Tibial nerve (tissue), 4 donors: ENCODE results near the gene NUP88. TPM values are rescaled to one million over a fixed set of nuclear protein-coding genes. Genes with fewer than 3 reads are reported as not detected.

Experiments
- DNase-seq, 2 donors: peaks; one replicate each; pipeline ENCODE4 v3.0.0-alpha.2; 2019; ENCODE audit warnings: low spot score in 2 of 2
- H3K27ac ChIP-seq, 4 donors: fragments of 200-600 bp; sonication (generic) in 3 of 4; one replicate each; pipeline ENCODE4 v1.5.1; 2017 to 2019; ENCODE audit warnings: mild to moderate bottlenecking in 1 of 4
- H3K27me3 ChIP-seq, 2 donors: fragments of 200-600 bp; sonication (generic) in 1 of 2; one replicate each; pipeline versions ENCODE4 v1.5.1 to v1.6.0; 2017 to 2019
- H3K36me3 ChIP-seq, 3 donors: fragments of 200-600 bp; sonication (generic); one replicate each; pipeline ENCODE4 v1.5.1; 2018 to 2019
- H3K4me1 ChIP-seq, 4 donors: fragments of 200-600 bp; sonication (generic) in 3 of 4; one replicate each; pipeline ENCODE4 v1.5.1; 2017 to 2019
- H3K4me3 ChIP-seq, 4 donors: fragments of 200-600 bp; sonication (generic) in 3 of 4; one replicate each; pipeline ENCODE4 v1.5.1; 2017 to 2019; ENCODE audit warnings: mild to moderate bottlenecking in 1 of 4, moderate library complexity in 1 of 4
- H3K9me3 ChIP-seq, 4 donors: fragments of 200-600 bp; sonication (generic) in 3 of 4; one replicate each; pipeline ENCODE4 v1.5.1; 2017 to 2019
- EP300 ChIP-seq, 2 donors: sonication (generic); formaldehyde crosslinking; IDR thresholded peaks; one replicate each; pipeline ENCODE4 v1.6.1; 2017; ENCODE audit warnings: antibody characterized with exemption in 2 of 2, mild to moderate bottlenecking in 1 of 2
- POLR2A ChIP-seq, 2 donors: fragments of 450-650 bp; IDR thresholded peaks; one replicate each; pipeline ENCODE4 v1.6.1; 2017; ENCODE audit warnings: antibody characterized with exemption in 2 of 2, mild to moderate bottlenecking in 2 of 2, moderate library complexity in 2 of 2
- WGBS, 2 donors: methylation state at CpG; one replicate each; pipeline ENCODE4 v1.1.5; 2018; 5-methylcytosine and 5-hydroxymethylcytosine counted together
- total RNA-seq, 4 donors: library from RNA; depleted of rRNA; stranded (reverse); fragments of >200 nt; gene quantifications; one replicate each; pipeline ENCODE4 v1.1.0, GENCODE V29; 2016
- TF ChIP-seq, protein P1 (sequence below), 5 experiments: fragments of 200-600 bp in 3 of 5; fragments of 450-650 bp in 2 of 5; sonication (generic) in 3 of 5; IDR thresholded peaks; one replicate each; pipeline ENCODE4 v1.5.1; 2016 to 2019; ENCODE audit warnings: antibody characterized with exemption in 5 of 5, mild to moderate bottlenecking in 3 of 5, moderate library complexity in 2 of 5

Gene NUP88
- total RNA-seq, 4 donors from 2014 or later: 56.2 to 91.5 (median 75.2) TPM

- Histone ChIP-seq H3K36me3 (peaks cover 0 to 46% (median 0%) of the 10 kb centered on the region in 3 donors), H3K9me3 (no peaks in the 10 kb centered on the region), H3K27ac (peak overlapping the region; percentile 49 to 96 (median 90)), H3K4me3 (peak overlapping the region; percentile 78 to 97 (median 90)), H3K4me1 (peaks cover 0 to 46% (median 26%) of the 10 kb centered on the region in 4 donors), H3K27me3 (no peaks in the 10 kb centered on the region)
- TF ChIP-seq POLR2A (IDR thresholded peaks at IDR 0.05) (no peak), EP300 (IDR thresholded peaks at IDR 0.05) (no peak)
- TF ChIP-seq, protein P1, sequence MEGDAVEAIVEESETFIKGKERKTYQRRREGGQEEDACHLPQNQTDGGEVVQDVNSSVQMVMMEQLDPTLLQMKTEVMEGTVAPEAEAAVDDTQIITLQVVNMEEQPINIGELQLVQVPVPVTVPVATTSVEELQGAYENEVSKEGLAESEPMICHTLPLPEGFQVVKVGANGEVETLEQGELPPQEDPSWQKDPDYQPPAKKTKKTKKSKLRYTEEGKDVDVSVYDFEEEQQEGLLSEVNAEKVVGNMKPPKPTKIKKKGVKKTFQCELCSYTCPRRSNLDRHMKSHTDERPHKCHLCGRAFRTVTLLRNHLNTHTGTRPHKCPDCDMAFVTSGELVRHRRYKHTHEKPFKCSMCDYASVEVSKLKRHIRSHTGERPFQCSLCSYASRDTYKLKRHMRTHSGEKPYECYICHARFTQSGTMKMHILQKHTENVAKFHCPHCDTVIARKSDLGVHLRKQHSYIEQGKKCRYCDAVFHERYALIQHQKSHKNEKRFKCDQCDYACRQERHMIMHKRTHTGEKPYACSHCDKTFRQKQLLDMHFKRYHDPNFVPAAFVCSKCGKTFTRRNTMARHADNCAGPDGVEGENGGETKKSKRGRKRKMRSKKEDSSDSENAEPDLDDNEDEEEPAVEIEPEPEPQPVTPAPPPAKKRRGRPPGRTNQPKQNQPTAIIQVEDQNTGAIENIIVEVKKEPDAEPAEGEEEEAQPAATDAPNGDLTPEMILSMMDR (IDR thresholded peaks at IDR 0.05): no peak
- WGBS, 2 donors: 0 to 1% methylated on average over 26 of the region's 26 CpGs
- peak in 1 of 2 donors; percentile 11 for DNase-seq
These were observed 555 bp downstream of the NUP88 start for GRCh38 chr17:5418858-5419355.

DNA sequence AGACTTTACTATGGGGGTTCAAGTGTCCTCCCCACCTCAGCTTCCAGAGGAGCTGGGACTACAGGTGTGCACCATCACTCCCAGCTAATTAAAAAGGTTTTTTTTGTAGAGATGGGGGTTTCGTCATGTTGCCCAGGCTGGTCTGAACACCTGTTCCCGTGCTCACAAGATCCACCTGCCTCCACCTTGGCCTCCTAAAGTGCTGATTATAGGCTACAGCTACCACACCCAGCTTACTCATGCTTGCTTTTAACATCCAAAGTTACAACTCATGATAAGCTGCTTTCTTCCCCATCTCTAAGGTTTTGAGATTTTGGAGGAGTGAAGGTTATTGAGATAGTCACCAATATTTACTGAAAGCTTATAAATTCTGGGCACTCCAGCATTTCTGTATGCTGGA lies 2.6 kb downstream of the NUP88 start:
- TF ChIP-seq EP300 (IDR thresholded peaks at IDR 0.05) (no peak), POLR2A (IDR thresholded peaks at IDR 0.05) (no peak)
- TF ChIP-seq, protein P1 (IDR thresholded peaks at IDR 0.05): no peak
- H3K9me3 ChIP-seq: no peaks in the 10 kb centered on the region
- H3K36me3 ChIP-seq: peaks cover 0 to 46% (median 0%) of the 10 kb centered on the region in 3 donors
- peaks cover 0 to 37% (median 26%) of the 10 kb centered on the region in 4 donors for H3K4me1 ChIP-seq
- no peak for DNase-seq
- H3K27ac ChIP-seq: no peak overlapping the region
- 90 to 97% methylated on average over 2 of the region's 2 CpGs for WGBS, 2 donors
- H3K4me3 ChIP-seq: no peak overlapping the region
- H3K27me3 ChIP-seq: no peaks in the 10 kb centered on the region

- no peak overlapping the region for H3K4me3 ChIP-seq
- WGBS, 2 donors: 64 to 74% methylated on average over 4 of the region's 4 CpGs
These were observed 5.8 kb downstream of the NUP88 start for GRCh38 chr17:5413682-5414081.

GRCh38 chr17:5410594-5411272 lies 8.7 kb downstream of the NUP88 start:
- H3K4me3 ChIP-seq: no peak overlapping the region
- no peaks in the 10 kb centered on the region for H3K27me3 ChIP-seq
- no peak overlapping the region for H3K27ac ChIP-seq
- H3K4me1 ChIP-seq: no peaks in the 10 kb centered on the region
- TF ChIP-seq POLR2A (IDR thresholded peaks at IDR 0.05): no peak
- TF ChIP-seq, protein P1 (IDR thresholded peaks at IDR 0.05): no peak
- TF ChIP-seq EP300 (IDR thresholded peaks at IDR 0.05): no peak
- DNase-seq: no peak
- H3K36me3 ChIP-seq: peaks cover 0 to 98% (median 18%) of the 10 kb centered on the region in 3 donors
- 92 to 95% methylated on average over 7 of the region's 7 CpGs for WGBS, 2 donors
- H3K9me3 ChIP-seq: no peaks in the 10 kb centered on the region

More at GRCh38 chr17:5413682-5414081, 5.8 kb downstream of the NUP88 start:
- Histone ChIP-seq H3K9me3 (no peaks in the 10 kb centered on the region), H3K36me3 (peaks cover 0 to 69% (median 8%) of the 10 kb centered on the region in 3 donors), H3K27me3 (no peaks in the 10 kb centered on the region), H3K27ac (no peak overlapping the region), H3K4me1 (peaks cover 0 to 25% (median 14%) of the 10 kb centered on the region in 4 donors)
- TF ChIP-seq POLR2A (IDR thresholded peaks at IDR 0.05) (no peak), EP300 (IDR thresholded peaks at IDR 0.05) (no peak)
- DNase-seq: no peak

DNA sequence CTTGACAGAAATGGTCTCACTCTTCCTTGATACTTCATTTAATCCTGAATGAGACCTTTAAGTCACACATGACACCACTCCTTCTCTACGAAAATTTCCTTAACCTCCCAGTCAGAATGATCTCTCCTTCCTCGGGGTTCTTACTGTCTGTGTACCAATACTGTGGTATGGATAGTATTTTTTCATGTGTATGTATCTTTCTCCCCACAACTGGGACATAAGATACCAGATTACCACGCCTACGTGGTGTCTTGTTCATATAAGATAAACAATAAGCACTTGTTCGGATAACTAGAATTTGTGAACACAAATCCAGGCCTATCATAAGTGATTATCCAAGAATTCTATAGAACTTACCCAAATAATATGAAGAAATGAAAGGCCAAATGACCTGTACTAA lies 11.3 kb downstream of the NUP88 start:
- Histone ChIP-seq H3K4me3 (no peak overlapping the region), H3K9me3 (no peaks in the 10 kb centered on the region), H3K36me3 (peaks cover 0 to 98% (median 25%) of the 10 kb centered on the region in 3 donors), H3K4me1 (no peaks in the 10 kb centered on the region), H3K27ac (no peak overlapping the region), H3K27me3 (no peaks in the 10 kb centered on the region)
- no peak for DNase-seq
- WGBS, 2 donors: 82 to 83% methylated on average over 5 of the region's 5 CpGs
- no peak for TF ChIP-seq EP300 (IDR thresholded peaks at IDR 0.05)
- TF ChIP-seq, protein P1 (IDR thresholded peaks at IDR 0.05): no peak
- TF ChIP-seq POLR2A (IDR thresholded peaks at IDR 0.05): no peak
